Myocyte (in vitro differentiated cells): ENCODE measurements around the gene MC5R. TPM values are rescaled to one million over a fixed set of nuclear protein-coding genes. Genes with fewer than 3 reads are reported as not detected.

Source experiments
- DNase-seq: peaks from one replicate; pipeline ENCODE4 v3.0.0-alpha.2; 2012; ENCODE audit warnings: low read depth
- polyA plus RNA-seq: library from polyadenylated mRNA; unstranded; fragments of >200 nt; gene quantifications from one replicate; pipeline ENCODE4 v1.2.1, GENCODE V29; 2012; ENCODE audit warnings: missing spikeins
- total RNA-seq: library from RNA; depleted of rRNA; stranded (reverse); fragments of >200 nt; gene quantifications from 2 replicates; pipeline ENCODE4 v1.2.3, GENCODE V29; 2014

MC5R gene
- total RNA-seq, result 0.21 TPM in 1 of 2 replicates, not detected in the other
- polyA plus RNA-seq, result 0.11 TPM

DNA sequence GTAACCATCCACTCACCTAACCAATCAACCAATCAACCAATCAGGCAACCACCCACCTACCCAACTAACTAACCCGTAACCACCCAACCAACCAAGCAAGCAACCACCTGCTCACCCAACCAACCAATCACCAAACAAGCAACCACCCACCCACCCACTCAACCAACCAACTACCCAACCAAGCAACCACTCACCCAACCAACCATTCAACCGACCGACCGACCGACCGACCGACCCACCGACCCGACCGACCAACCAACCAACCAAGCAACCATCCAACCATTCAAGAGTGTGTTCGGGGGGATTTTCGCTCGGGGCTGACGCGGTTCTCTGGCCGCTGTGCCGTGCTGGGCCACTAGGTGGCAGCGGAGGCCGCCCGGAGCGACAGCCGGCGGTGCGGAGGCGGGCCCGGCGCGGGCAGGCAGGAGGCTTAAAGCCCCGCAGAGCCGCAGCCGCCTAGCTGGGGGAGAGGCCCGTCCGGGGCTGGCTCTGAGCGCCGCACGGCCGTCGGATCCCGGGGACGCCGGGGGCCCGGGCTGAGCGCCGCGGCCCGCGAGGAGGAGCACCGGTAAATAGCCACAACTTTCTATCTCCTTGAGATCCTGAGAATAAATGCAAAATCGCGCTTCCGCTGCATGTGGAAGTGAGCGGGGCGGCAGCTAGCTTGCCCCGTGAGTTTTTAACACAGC is at the start of gene MC5R:
Gene MC5R (plus strand): TSS at position 443 of the 689 bp plus-strand sequence. CDS start 1,617 bp downstream, outside the sequence.
- DNase-seq, result peak; percentile 57

GRCh38 chr18:13775058-13775457 is 48.9 kb upstream of the MC5R start:
- DNase-seq, result no peak

DNA sequence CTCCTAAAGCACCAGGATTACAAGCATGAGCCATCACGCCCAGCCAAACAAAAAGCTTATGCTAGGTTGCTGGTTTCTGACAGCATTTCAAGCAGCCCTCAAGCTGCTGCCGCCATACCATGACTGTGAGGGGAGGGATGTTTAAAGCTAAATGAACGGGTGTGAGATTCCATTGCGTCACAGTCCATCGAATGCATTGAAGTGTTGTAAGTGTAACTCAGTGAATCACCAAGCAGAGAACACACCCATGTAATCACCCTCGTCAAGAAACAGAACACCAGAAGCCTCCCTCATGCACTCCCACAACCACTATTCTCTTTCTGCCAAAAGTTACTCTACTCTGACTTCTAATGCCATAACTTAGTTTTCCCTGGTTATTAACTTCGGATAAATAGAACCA is 32.8 kb upstream of the MC5R start:
- DNase-seq, result no peak

GRCh38 chr18:13793819-13794218 is 30.1 kb upstream of the MC5R start:
- no peak for DNase-seq

GRCh38 chr18:13796515-13796914 is 27.4 kb upstream of the MC5R start:
- DNase-seq, result no peak

DNA sequence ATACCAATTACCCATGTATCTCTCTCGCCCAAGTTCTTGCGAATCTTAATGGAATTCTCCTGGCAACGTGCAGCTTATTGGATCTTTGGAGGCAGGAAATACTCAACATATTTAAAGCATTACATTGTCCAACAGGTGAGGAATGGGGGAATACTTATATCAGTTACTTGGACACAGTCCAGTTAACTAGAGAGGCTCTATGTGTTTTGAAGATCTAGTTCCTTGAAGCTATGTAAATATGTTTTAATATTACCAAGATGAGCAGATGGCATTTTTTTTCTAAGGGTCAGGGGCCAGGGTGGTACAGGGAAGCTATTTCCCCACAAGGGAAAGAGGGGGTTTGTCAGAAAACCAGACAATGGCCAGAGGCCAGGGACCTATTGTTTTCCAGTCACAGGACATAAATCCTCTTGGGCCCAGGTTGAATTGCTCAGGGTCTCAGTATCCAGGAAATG is 26.8 kb upstream of the MC5R start:
- peak; percentile 17 for DNase-seq

- DNase-seq, result no peak
Measured at GRCh38 chr18:13799396-13799795, 24.6 kb upstream of the MC5R start.

DNA sequence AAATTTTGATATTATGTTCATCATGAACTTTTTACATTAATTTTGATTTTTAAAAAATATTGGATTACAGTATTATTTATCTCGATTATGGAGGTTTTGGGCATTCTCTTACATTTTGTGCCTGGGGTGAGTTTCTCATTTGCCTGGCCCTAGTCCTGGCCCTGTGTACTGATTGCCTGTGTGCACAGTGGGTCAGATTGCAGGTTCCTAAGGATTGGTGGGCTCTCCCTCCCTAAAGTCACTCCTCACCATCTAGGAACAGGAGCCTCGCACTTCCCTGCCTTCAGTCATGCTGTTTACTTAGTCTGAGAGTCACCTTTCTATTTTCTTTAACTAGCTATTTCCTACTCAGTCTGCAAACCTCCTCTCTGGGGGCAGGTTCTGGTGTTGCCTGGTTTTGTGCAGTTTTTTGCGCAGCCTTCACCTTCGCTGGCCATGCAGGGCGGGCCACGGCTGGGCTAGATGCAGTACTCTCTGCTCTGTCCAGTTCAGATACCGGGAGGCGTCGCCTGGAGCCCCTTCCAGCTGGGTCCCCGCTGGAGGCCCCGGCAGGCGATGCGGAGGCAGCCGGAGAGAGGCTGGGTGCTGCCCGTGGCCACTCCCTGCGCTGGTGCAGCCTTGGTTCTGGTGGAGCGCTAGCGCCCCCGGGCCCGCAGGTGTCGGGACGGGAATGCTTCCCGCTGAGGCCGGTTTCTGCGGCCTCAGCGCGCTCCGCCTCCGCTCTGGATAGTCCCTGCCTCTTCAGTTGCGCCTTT is 23.3 kb upstream of the MC5R start:
- DNase-seq, result peak; percentile 53

- no peak for DNase-seq
Measured at GRCh38 chr18:13801260-13801601, 22.7 kb upstream of the MC5R start.

DNA sequence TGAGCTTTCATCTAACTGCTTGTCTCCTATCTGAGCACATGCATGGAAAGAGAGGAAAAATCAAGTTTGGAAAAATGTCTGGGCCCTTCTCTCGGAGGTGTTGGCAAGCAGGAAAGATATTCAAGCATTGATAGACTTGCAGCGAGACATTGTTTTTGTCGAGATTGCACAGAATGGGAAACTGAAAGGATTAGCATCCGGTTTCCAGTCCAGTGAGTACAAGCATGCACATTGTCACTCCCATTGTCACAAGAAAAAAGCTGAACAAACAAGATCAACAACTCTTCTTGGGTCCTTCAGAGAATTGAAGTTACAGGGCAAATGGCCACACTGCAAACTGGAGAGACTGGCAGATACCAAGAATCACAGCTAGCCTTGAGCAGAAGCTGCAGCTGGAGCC is 19.6 kb upstream of the MC5R start:
- no peak for DNase-seq

- no peak for DNase-seq
Measured at GRCh38 chr18:13808294-13809042, 15.5 kb upstream of the MC5R start.

GRCh38 chr18:13809043-13809430 is 14.9 kb upstream of the MC5R start:
- DNase-seq, result no peak

- no peak for DNase-seq
Measured at GRCh38 chr18:13809531-13810255, 14.3 kb upstream of the MC5R start.

GRCh38 chr18:13810950-13811485 is 12.9 kb upstream of the MC5R start:
- DNase-seq, result no peak

DNA sequence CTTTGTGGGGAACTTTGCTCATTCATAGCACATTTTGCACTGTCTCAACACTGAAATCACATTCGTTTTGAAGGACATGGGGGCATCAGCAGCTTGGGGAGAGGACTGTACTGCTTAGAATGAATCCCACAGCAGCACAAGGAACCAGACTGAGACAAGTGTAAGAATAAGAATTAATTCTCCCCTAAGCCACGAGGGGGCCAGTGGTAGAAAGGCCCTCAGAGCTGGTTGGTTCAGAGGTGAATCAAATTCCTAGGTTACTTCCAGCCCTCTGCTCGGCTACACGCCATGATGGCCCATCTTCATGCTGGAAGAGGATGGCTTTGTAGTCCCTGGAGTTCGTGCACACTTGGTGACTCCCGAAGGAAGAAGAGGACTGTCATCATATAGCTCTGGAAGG is 12.0 kb upstream of the MC5R start:
- no peak for DNase-seq

DNA sequence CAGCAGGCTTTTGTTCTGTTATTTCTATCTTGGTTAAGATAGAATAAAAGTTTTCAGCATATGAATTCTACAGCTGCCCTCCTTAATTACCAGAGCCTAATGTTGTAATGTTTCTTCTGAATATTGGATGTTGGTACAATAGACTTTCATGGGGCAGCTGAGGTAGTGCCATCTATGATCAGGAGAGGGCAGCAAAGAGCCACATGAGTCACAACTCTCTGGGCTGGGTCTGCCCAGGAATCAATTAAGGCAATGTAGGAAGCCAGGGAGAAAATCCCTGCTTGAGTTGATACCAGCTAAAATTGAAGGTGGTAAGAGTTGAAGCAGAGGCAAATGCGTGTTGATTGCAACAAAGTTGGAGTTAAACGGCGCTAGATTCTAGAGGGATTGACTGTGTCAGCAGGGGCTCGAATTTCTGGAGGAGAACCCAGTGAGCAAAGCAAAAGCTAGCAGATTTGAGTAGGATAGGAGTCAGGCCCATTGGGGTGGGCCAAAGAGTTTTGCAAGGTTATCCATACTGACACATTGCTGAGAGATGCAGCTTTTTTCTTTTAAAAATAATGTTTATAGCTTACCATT is 10.6 kb upstream of the MC5R start:
- DNase-seq, result peak; percentile 77

- DNase-seq, result no peak
Measured at GRCh38 chr18:13826209-13826608, 2.3 kb downstream of the MC5R start.

DNA sequence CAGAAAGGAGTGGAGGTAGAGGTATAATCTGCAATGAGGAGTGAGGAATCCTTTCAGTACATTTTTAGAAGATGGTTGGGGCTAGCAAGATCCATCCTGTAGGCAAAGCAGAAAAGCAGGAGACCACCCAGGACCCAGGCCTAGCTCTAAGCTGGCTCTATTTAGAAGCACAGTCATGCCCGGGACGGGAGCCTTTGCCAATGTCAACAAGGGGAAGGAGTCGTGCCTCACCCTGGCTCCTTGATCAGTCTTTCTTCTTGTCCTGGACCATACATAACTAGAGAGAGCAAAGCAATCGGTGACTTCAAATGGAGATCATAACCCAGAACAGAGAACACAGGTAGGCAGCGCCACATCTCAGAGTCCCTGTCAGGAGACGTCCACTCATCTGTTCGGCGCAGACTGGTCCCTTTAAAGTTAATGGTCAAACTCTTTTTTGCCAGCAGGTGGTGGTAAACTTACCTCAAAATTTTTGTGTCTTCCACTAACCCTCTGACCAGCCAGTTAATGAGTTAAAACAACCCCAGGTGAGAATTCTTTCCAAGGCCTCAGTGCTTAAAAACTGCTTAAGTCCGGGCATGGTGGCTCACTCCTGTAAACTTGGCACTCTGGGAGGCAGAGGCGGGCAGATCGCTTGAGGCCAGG is 8.0 kb downstream of the MC5R start:
- peak; percentile 10 for DNase-seq

DNA sequence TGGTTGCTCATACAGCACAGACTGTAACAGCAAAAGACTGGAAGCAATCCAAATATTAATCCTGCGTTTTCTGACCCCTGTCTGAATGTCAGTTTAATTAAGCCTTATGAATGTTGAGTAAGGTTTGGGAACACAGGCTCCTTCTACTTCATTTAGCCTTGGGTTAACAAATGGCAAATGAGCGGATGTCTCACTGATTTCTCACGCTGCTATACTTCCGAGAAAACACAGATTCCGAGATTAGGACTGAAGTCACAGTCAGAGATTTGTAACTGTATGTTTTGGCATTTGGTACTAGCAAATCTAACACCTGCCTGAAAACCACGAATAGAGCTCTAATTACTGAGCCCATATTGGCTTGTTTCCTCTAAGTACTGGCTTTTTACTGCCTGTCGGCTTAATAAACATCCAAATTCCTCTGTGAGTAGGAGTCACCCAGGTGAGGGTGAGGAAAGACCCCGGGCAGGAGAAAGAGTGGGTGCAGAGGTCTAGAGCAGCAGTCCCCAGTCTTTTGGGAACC is 10.6 kb downstream of the MC5R start:
- no peak for DNase-seq

- no peak for DNase-seq
Measured at GRCh38 chr18:13835202-13835601, 11.3 kb downstream of the MC5R start.
